H7 (cell line): ENCODE data around the gene DNAJB2. TPM values are rescaled to one million over a fixed set of nuclear protein-coding genes. Genes with fewer than 3 reads are reported as not detected.
"Not testable (repeated sequence)": the region's sequence is repeated elsewhere in the genome, so short reads cannot be mapped to it uniquely, and the experiment has no call there.

ENCODE experiments used
- DNase-seq: peaks from one replicate; pipeline ENCODE4 v3.0.0; 2012
- H3K27me3 ChIP-seq: 2 replicates; pipeline ENCODE4 v1.6.0; 2011; ENCODE audit warnings: mild to moderate bottlenecking, low read length; ENCODE audit not compliant: control insufficient read depth, insufficient read depth
- H3K36me3 ChIP-seq: replicated peaks from 2 replicates; pipeline ENCODE4 v1.5.1; 2011; ENCODE audit warnings: low read length; ENCODE audit not compliant: control insufficient read depth, insufficient read depth
- H3K4me3 ChIP-seq: 2 replicates; pipeline ENCODE4 v1.5.1; 2011; ENCODE audit warnings: low read depth, mild to moderate bottlenecking, control low read depth, low read length, moderate library complexity; ENCODE audit not compliant: insufficient read depth
- total RNA-seq: library from RNA; depleted of rRNA; stranded (reverse); fragments of >200 nt; shearing (Covaris generic); gene quantifications from 2 replicates; pipeline ENCODE4 v1.2.3, GENCODE V29; 2014

DNAJB2 gene
- total RNA-seq, 1 experiment from 2014 or later: 29.1 TPM

- H3K4me3 ChIP-seq: no peak overlapping the region
- DNase-seq: peak; percentile 96
- H3K36me3 ChIP-seq: peaks cover 3% of the 10 kb centered on the region; the same call in 1 of the 2 replicates
- no peaks in the 10 kb centered on the region for H3K27me3 ChIP-seq
Measured at GRCh38 chr2:219285894-219286425, 6.8 kb downstream of the DNAJB2 start.

GRCh38 chr2:219286436-219287115, 7.4 kb downstream of the DNAJB2 start:
- peak; percentile 58 for DNase-seq
- H3K36me3 ChIP-seq: peaks cover 3% of the 10 kb centered on the region; the same call in 1 of the 2 replicates
- no peaks in the 10 kb centered on the region for H3K27me3 ChIP-seq
- H3K4me3 ChIP-seq: no peak overlapping the region

DNA sequence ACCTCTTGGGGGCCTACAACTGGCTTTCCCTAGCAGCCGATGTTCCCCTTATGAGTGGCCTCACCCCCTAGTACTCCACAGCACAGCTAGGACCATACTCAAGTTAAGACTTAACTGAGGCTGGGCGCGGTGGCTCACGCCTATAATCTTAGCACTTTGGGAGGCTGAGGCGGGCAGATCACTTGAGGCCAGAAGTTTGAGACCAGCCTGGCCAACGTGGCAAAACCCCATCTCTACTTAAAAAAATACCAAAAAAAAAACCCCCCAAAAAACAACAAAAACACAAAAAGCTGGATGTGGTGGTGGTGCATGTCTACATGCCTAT, 7.9 kb downstream of the DNAJB2 start:
- not testable (repeated sequence) for H3K27me3 ChIP-seq, DNase-seq, H3K36me3 ChIP-seq, H3K4me3 ChIP-seq

GRCh38 chr2:219287580-219288265, 8.6 kb downstream of the DNAJB2 start:
- no peak for DNase-seq
- peaks cover 1% of the 10 kb centered on the region; the same call in 1 of the 2 replicates for H3K36me3 ChIP-seq
- no peaks in the 10 kb centered on the region; the same call in 1 of the 2 replicates for H3K27me3 ChIP-seq
- H3K4me3 ChIP-seq: no peak overlapping the region

DNA sequence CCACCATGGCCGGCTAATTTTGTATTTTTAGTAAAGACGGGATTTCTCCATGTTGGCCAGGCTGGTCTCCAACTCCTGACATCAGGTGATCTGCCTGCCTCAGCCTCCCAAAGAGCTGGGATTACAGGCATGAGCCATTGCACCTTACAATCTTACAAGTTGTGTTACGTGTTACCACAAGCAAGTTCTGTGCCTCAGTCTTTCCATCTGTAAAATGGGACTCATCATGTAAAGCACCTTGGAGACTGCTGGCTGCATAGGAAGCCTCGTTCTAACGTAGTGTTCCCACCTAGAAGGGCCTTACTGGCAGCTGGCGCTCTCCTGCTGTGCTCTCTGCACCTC, 10.0 kb downstream of the DNAJB2 start:
- Histone ChIP-seq H3K4me3 (no peak overlapping the region), H3K36me3 (peaks cover 1% of the 10 kb centered on the region; the same call in 1 of the 2 replicates), H3K27me3 (peaks cover 3% of the 10 kb centered on the region; the same call in 1 of the 2 replicates)
- DNase-seq: no peak

DNA sequence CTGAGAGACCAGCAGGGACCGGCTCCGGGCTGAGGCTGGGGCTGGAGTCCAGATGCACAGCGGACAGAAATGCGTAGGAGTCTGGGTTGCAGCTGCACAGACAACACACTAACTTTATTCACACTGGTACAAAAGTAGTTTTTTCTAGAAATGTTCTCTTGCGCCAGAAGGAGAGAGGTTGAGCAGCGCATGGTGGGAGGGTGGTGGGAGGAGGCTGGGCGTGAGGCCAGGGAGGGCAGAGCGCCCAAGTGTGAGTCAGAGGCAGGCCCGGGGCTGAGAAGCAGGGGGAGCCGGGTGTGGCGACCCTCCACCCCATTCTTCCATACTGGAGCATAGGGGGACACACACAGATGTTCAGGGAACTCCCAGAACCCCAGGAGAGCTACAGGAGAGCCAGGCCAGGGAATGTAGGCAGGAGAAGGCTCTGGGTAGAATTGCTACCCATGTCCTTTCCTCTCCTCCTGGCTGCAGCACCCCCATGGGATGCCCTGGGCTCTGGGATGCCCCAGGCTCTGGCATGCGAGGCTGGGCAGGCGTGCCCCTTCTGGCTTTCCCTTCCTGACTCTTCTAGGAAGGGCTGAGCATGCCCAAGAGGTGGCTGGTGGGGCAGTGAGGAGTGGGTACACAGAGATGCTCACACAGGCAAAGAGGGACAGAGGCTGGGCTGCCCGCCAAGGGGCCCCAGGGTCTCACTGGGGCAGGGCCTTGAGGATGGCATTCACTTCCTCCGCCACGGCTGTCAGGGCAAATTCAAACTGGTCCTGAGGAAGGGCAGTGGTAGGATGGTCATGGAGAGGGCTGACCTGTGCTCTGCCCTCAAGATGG, 10.6 kb downstream of the DNAJB2 start:
- Histone ChIP-seq H3K36me3 (no peaks in the 10 kb centered on the region), H3K4me3 (no peak overlapping the region), H3K27me3 (peaks cover 3% of the 10 kb centered on the region; the same call in 1 of the 2 replicates)
- no peak for DNase-seq

DNA sequence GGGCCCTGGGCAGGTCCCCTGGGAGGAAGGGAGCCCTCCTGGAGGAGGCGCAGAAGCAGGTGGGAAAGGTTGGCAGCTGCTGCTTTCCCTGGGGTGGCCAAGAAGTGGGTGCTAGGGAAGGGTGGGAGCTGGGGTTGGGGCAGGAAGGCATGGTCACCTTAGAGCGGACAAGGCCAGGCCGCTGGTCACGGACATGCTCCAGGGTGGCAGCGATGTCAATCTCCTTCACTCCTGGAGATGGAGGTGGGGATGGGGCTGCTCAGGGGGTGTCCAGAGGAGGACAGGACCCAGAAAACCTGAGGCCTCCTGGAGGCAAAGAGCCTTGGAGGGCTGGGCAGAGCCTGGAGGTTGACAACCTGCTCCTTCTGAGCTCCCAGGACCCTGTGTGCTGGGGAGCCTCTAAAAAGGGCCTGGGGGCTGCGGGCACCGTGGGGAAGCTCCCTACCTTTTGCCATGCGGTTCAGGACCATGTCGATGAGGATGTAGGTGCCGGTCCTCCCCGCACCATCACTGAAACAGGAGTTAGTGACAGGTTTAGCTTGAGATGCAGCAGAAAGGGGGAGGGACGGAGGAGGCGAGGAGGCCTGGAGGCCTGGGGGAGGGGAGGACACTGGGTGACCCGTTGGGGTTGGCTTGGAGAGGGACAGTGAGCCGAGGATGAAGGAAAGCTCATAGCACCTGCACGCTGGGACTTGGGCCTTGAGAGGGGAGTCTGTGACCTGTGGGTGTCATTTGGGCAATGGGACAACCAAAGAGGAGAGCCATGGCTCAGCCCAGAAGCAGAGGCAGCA, 11.4 kb downstream of the DNAJB2 start:
- H3K36me3 ChIP-seq: no peaks in the 10 kb centered on the region
- H3K4me3 ChIP-seq: no peak overlapping the region
- peaks cover 8% of the 10 kb centered on the region for H3K27me3 ChIP-seq

GRCh38 chr2:219291394-219291793, 12.2 kb downstream of the DNAJB2 start:
- no peaks in the 10 kb centered on the region for H3K36me3 ChIP-seq
- H3K27me3 ChIP-seq: peaks cover 9% of the 10 kb centered on the region
- no peak overlapping the region for H3K4me3 ChIP-seq
- DNase-seq: no peak

More for the DNA sequence above, 11.4 kb downstream of the DNAJB2 start:
- no peak for DNase-seq

DNA sequence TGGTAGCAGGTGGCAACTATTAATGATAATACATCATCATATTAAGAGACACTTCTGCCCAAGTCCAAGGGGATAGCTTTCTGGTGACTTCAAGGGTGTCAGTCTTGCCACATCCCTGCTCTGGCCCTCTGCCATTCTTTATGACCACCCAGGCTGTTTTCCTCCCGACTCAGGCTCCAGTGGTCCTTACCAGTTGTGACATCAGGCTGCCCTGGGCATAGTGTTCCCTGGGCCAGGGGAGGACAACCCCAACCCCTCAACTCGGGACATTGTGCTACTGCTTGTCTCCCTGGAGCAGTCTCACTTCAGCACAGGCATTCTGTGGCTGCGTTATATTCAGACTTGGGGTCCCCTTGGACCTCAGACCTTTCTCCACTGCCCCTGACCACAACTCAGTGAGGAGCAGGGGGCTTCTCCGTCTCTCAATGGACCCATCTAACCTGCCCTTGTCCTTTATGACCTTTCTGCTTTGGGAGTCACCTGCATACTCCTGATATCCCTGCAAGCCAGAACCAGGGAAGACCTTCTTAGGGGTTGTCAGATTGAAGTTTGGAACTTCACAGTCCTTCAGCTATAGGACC, 12.8 kb downstream of the DNAJB2 start:
- peaks cover 9% of the 10 kb centered on the region for H3K27me3 ChIP-seq
- DNase-seq: no peak
- H3K36me3 ChIP-seq: no peaks in the 10 kb centered on the region
- H3K4me3 ChIP-seq: no peak overlapping the region

DNA sequence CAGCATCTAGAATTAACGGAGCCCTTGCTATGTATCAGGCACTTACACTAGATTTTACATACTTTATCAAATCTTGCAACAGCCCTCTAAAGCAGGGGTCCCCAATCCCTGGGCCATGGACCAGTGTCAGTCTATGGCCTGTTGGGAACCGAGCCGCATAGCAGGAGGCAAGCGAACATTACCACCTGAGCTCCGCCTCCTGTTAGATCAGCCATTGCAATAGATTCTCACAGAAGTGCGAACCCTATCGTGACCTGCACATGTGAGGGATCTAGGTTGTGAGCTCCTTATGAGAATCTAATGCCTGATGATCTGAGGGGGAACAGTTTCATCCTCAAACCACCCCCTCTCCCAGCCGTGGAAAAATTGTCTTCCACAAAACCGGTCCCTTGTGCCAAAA, 13.4 kb downstream of the DNAJB2 start:
- no peak for DNase-seq
- H3K4me3 ChIP-seq: no peak overlapping the region
- H3K36me3 ChIP-seq: no peaks in the 10 kb centered on the region
- peaks cover 9% of the 10 kb centered on the region for H3K27me3 ChIP-seq

- no peak for DNase-seq
- H3K27me3 ChIP-seq: peaks cover 9% of the 10 kb centered on the region
- H3K4me3 ChIP-seq: peak overlapping the region; percentile 86; the same call in 1 of the 2 replicates
- no peaks in the 10 kb centered on the region for H3K36me3 ChIP-seq
Measured at GRCh38 chr2:219293736-219294231, 14.6 kb downstream of the DNAJB2 start.

DNA sequence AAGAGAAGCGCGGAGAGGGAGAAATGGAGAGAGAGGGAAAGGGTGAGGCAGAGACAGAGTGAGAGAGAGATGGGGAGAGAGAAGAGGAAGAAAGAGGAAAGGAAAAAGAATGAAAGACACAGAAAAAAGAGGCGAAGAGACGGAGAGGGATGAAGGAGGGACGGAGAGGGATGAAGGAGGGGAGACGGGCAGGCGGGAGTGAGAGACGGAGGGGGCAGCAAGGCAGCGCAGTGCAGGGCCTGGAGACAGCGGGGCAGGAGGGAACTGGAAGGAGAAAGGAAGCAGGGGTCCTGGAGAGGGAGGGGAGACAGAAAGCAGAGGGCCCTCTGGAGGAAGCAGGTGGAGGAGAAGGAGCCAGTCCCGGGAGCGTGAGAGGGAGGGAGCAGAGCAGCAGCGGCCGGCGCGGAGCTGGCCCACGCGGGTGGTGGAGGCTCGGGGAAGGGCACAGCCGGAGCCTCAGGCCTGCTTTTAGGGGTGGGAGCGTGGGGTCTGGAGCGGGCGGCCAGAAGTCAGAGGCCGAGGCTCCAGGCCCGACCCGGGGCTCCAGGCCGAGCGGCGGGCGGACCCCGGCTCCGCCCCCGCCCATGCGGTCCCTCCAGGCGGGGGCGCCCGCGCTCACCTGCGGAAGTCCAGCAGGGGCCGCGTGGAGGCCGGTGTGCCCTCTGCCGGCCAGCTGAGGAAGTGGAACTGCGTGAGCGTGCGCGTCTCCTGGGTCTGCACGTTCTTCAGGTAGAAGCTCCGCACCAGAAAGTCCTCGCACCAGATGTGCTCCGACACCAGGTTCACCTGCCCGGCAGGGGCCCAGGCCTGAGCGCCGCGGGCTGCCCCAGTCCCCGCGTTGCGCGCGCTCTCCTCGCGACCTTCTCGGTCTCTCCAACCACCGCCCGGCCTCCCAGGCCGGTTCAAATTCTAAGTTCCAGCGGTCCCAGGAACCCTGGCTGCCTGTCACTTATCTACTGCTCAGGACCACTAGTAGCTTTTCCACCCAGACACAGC, 15.5 kb downstream of the DNAJB2 start:
- peak; percentile 99 for DNase-seq
- Histone ChIP-seq H3K27me3 (peaks cover 14% of the 10 kb centered on the region), H3K36me3 (no peaks in the 10 kb centered on the region), H3K4me3 (peak overlapping the region; percentile 86)

GRCh38 chr2:219296142-219296541, 17.0 kb downstream of the DNAJB2 start:
- Histone ChIP-seq H3K27me3 (peaks cover 19% of the 10 kb centered on the region), H3K4me3 (no peak overlapping the region), H3K36me3 (no peaks in the 10 kb centered on the region)
- DNase-seq: peak; percentile 36
